HG02642 (cell line): ENCODE results near the gene DIDO1.
"Not testable (repeated sequence)": the region's sequence is repeated elsewhere in the genome, so short reads cannot be mapped to it uniquely, and the experiment has no call there.

Experiments
- ATAC-seq: cut with Tn5 transposase; IDR thresholded peaks from one replicate; pipeline ENCODE4 v1.9.1; 2021; ENCODE audit warnings: mild to moderate bottlenecking; ENCODE audit not compliant: unreplicated experiment, poor library complexity

Gene DIDO1

GRCh38 chr20:62882426-62882825 is 43.9 kb downstream of the DIDO1 start:
- no peak for ATAC-seq

GRCh38 chr20:62881662-62882395 is 44.5 kb downstream of the DIDO1 start:
- ATAC-seq = no peak

GRCh38 chr20:62880935-62881661 is 45.2 kb downstream of the DIDO1 start:
- no peak for ATAC-seq

- no peak for ATAC-seq
These were observed 46.0 kb downstream of the DIDO1 start for GRCh38 chr20:62880147-62880934.

GRCh38 chr20:62879275-62880146 is 46.8 kb downstream of the DIDO1 start:
- ATAC-seq = no peak

- ATAC-seq = no peak
These were observed 47.9 kb downstream of the DIDO1 start for GRCh38 chr20:62878244-62879038.

- ATAC-seq = no peak
These were observed 49.1 kb downstream of the DIDO1 start for GRCh38 chr20:62876902-62877816.

- ATAC-seq = no peak
These were observed 49.8 kb downstream of the DIDO1 start for GRCh38 chr20:62876501-62876901.

- no peak for ATAC-seq
These were observed 50.6 kb downstream of the DIDO1 start for GRCh38 chr20:62875419-62876361.

- ATAC-seq = no peak
These were observed 51.4 kb downstream of the DIDO1 start for GRCh38 chr20:62874964-62875344.

GRCh38 chr20:62873681-62874031 is 52.6 kb downstream of the DIDO1 start:
- not testable (repeated sequence) for ATAC-seq

GRCh38 chr20:62873280-62873679 is 53.0 kb downstream of the DIDO1 start:
- ATAC-seq = no peak

- ATAC-seq = no peak
These were observed 53.4 kb downstream of the DIDO1 start for GRCh38 chr20:62872862-62873261.

- no peak for ATAC-seq
These were observed 54.0 kb downstream of the DIDO1 start for GRCh38 chr20:62872184-62872847.

- ATAC-seq = no peak
These were observed 62.1 kb downstream of the DIDO1 start for GRCh38 chr20:62864207-62864606.

GRCh38 chr20:62861726-62862336 is 64.5 kb downstream of the DIDO1 start, which contains the start of gene TCFL5:
Gene TCFL5, minus strand, starts transcription at chr20:62861822. Its CDS starts 152 bp downstream, at chr20:62861670.
- peak; percentile 79 for ATAC-seq
